Measurements from ENCODE around the gene OR5H6. TPM values are rescaled to one million over a fixed set of nuclear protein-coding genes. Genes with fewer than 3 reads are reported as not detected.

The OR5H6 gene
- total RNA-seq, 2 experiments from 2014 or later: not detected

DNA sequence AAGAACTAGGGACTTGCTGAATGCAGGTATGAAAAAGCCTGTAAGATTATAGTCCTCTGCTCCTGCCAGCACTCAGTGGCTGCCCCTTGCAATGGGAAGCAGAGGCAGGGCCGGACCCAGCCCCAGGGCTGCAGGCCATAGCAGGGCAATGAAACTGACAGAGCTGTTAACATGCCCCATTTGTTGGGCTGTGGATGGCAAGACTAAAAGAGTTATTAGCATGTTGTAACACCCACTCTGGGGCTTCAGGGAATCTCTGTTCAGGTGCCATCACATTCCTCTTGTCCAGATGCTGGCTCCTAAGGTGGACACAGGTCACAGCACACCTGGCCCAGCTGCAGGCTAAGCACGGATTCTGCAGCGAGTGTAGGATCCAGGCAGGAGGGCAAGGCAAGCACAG, 10.9 kb downstream of the OR5H6 start:
- Mint-ChIP-seq H3K4me3 (no peak overlapping the region), H3K36me3 (ENCODE audit: low read depth) (no peaks in the 10 kb centered on the region), H3K27me3 (peaks cover 4% of the 10 kb centered on the region), H3K4me1 (peaks cover 2% of the 10 kb centered on the region), H3K9me3 (peaks cover 4% of the 10 kb centered on the region), H3K27ac (no peak overlapping the region)
- DNase-seq: no peak
- ChIA-PET CTCF (no interaction called here), POLR2A (no interaction called here)

DNA sequence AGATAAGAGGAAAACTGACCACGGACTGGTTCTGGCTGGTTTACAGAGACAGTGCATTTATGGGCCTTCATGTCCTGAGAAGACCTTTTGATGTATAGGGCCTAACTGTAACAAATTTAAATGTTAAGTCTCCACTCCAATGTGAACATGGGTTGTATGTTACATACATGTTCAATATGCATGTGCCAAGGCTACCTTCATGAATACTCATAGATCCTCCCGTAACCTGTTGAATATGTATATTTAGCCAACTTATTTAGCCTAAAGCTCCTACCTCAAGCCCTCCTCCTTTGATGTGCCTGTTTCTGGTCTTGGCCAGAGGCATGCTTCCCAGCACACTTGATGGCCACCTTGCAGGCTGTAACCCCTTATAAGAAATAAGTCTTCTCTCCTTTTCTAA, 18.2 kb downstream of the OR5H6 start, which contains the start of gene OR5H2:
Gene OR5H2, plus strand, starts transcription at position 301 of the 400 bp plus-strand sequence. CDS start 398 bp downstream, outside the sequence.
- Mint-ChIP-seq H3K4me3 (no peak within 1 kb of the TSS), H3K9me3 (no peaks in the 10 kb centered on the region), H3K27ac (no peak within 1 kb of the TSS), H3K36me3 (ENCODE audit: low read depth) (no peaks in the 10 kb centered on the region), H3K27me3 (peaks cover 12% of the 10 kb centered on the region), H3K4me1 (peaks cover 2% of the 10 kb centered on the region)
- POLR2A ChIA-PET: no interaction called here
- DNase-seq: no peak
- CTCF ChIA-PET: no interaction called here

DNA sequence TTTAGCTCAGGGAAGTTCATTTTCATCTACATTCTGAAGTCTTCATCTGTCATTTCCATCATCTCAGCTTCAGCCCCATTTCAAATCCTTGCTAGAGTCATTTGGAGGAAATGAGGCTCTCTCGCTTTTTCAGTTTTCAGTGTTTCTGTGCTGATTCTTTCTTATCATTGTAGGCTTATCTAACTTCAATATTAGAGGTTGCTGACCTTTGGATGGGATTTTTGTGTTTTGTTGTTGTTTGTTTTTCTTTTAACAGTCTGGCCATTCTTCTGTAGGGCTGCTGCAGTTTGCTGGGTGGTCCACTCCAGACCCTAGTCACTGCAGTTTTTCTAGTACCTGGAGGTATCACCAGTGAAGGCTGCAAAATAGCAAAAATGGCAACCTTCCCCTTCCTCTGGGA, 26.9 kb downstream of the OR5H6 start:
- H3K36me3 Mint-ChIP-seq (ENCODE audit: low read depth): no peaks in the 10 kb centered on the region
- H3K4me3 Mint-ChIP-seq: no peak overlapping the region
- CTCF ChIA-PET: no interaction called here
- H3K9me3 Mint-ChIP-seq: no peaks in the 10 kb centered on the region
- POLR2A ChIA-PET: no interaction called here
- no peak overlapping the region for H3K27ac Mint-ChIP-seq
- DNase-seq: no peak
- peaks cover 17% of the 10 kb centered on the region for H3K27me3 Mint-ChIP-seq
- no peaks in the 10 kb centered on the region for H3K4me1 Mint-ChIP-seq

- CTCF ChIA-PET: no interaction called here
- POLR2A ChIA-PET: no interaction called here
- peaks cover 16% of the 10 kb centered on the region for H3K27me3 Mint-ChIP-seq
Observed at GRCh38 chr3:98291332-98291957, 27.4 kb downstream of the OR5H6 start.

More at GRCh38 chr3:98291332-98291957, 27.4 kb downstream of the OR5H6 start:
- Mint-ChIP-seq H3K36me3 (ENCODE audit: low read depth) (no peaks in the 10 kb centered on the region), H3K4me1 (no peaks in the 10 kb centered on the region), H3K4me3 (no peak overlapping the region), H3K9me3 (no peaks in the 10 kb centered on the region), H3K27ac (no peak overlapping the region)
- no peak for DNase-seq

Other genes with a start within 250 kb of the OR5H6 start
- not detected for gene GABRR3, start 228.9 kb upstream of the OR5H6 start, total RNA-seq
- not detected for gene OR5AC2, start 177.1 kb upstream of the OR5H6 start, total RNA-seq
- not detected for gene OR5H1, start 133.5 kb upstream of the OR5H6 start, total RNA-seq
- not detected for gene OR5H14, start 116.8 kb upstream of the OR5H6 start, total RNA-seq
- not detected for gene OR5H15, start 97.5 kb upstream of the OR5H6 start, total RNA-seq
- gene OR5H2, start 18.3 kb downstream of the OR5H6 start, total RNA-seq: not detected
- gene OR5K4, start 89.6 kb downstream of the OR5H6 start, total RNA-seq: not detected
- not detected for gene OR5K3, start 126.4 kb downstream of the OR5H6 start, total RNA-seq
- not detected for gene OR5K1, start 199.0 kb downstream of the OR5H6 start, total RNA-seq
- not detected for gene OR5K2, start 233.4 kb downstream of the OR5H6 start, total RNA-seq

Measured in activated CD4-positive, alpha-beta memory T cell treated with anti-CD3 and anti-CD28 coated beads, Interleukin-2, amount 10 ng/mL, durations not matched to agents 7 days and 5 days (primary cell).